ENCODE data around the gene AXL. TPM values are rescaled to one million over a fixed set of nuclear protein-coding genes. Genes with fewer than 3 reads are reported as not detected.

AXL gene
- total and polyA plus RNA-seq, 2 of the 13 experiments (the other 11 are each of a cell fraction or from before 2014, with no cell fraction given): 0.71 to 5.9 TPM

GRCh38 chr19:41175801-41176777 is 42.9 kb upstream of the AXL start (continued):
- TF ChIP-seq PAXIP1 (CRISPR knock-in tag; conservative IDR thresholded peaks at IDR 0.05): peak; percentile 71
- no peak for TF ChIP-seq CENPBD1 (CRISPR knock-in tag; IDR thresholded peaks at IDR 0.05; ENCODE audit: borderline replicate concordance, low read depth)
- TF ChIP-seq TCF7 (IDR thresholded peaks at IDR 0.05; ENCODE audit: low read depth): peak; percentile 92
- peak; percentile 84; the same call in 1 of the 2 replicates for TF ChIP-seq FOSL1 (CRISPR knock-in tag; IDR thresholded peaks at IDR 0.05; ENCODE audit: borderline replicate concordance)
- no peak for TF ChIP-seq FOXP1 (IDR thresholded peaks at IDR 0.05)
- peak; percentile 29; the same call in 1 of the 2 replicates for TF ChIP-seq FOXP1 (CRISPR knock-in tag; IDR thresholded peaks at IDR 0.05)
- TF ChIP-seq DPF2 (CRISPR knock-in tag; IDR thresholded peaks at IDR 0.05; ENCODE audit: borderline replicate concordance, low read depth): no peak
- 0 out of 2 replicates have a peak, but pooled peaks have one; percentile 20 for TF ChIP-seq ATF1 (CRISPR knock-in tag; IDR thresholded peaks at IDR 0.05)
- peak; percentile 53 for TF ChIP-seq FOXP4 (CRISPR knock-in tag; IDR thresholded peaks at IDR 0.05)
- no peak for TF ChIP-seq RFX3 (CRISPR knock-in tag; IDR thresholded peaks at IDR 0.05)
- no peak for TF ChIP-seq ZFP90 (CRISPR knock-in tag; IDR thresholded peaks at IDR 0.05; ENCODE audit: borderline replicate concordance)
- TF ChIP-seq ZNF207 (IDR thresholded peaks at IDR 0.05; ENCODE audit: borderline replicate concordance): no peak
- peak; percentile 75; the same call in 1 of the 2 replicates for TF ChIP-seq ARID2 (CRISPR knock-in tag; IDR thresholded peaks at IDR 0.05; ENCODE audit: borderline replicate concordance)
- TF ChIP-seq FOXO1 (CRISPR knock-in tag; IDR thresholded peaks at IDR 0.05): no peak; the same call in 1 of the 2 replicates
- TF ChIP-seq KLF16 (CRISPR knock-in tag; IDR thresholded peaks at IDR 0.05): 0 out of 4 replicates have a peak, but pooled peaks of 1 of the 2 experiments have one; percentile 37
- TF ChIP-seq ZBTB25 (CRISPR knock-in tag; IDR thresholded peaks at IDR 0.05): 0 out of 2 replicates have a peak, but pooled peaks have one; percentile 23
- no peak for TF ChIP-seq ZBTB8A (CRISPR knock-in tag; IDR thresholded peaks at IDR 0.05; ENCODE audit: borderline replicate concordance, low read depth)
- peak; percentile 53 for TF ChIP-seq TFE3 (CRISPR knock-in tag; IDR thresholded peaks at IDR 0.05)
- peak; percentile 67; the same call in 1 of the 2 replicates for TF ChIP-seq MEF2D (CRISPR knock-in tag; IDR thresholded peaks at IDR 0.05)
- TF ChIP-seq THAP11 (CRISPR knock-in tag; IDR thresholded peaks at IDR 0.05): 0 out of 2 replicates have a peak, but pooled peaks have one; percentile 31

Measured in HepG2 (cell line).